IMR-90 (cell line): Measurements from ENCODE around the gene TSEN54. TPM values are rescaled to one million over a fixed set of nuclear protein-coding genes. Genes with fewer than 3 reads are reported as not detected.
A peak's percentile ranks its signal among the peaks of the same experiment; 100 is the strongest.

Experiments used
- ATAC-seq: fragments of 200-7000 bp; cut with Tn5 transposase; 2 replicates; pipeline ENCODE4 v1.9.1; 2020; ENCODE audit warnings: low read depth, mild to moderate bottlenecking, moderate library complexity
- BruUV-seq: library from RNA; stranded (reverse); fragments of 400-500 nt; replicated peaks from 2 replicates; lab custom pipeline; 2021; lab: Mats Ljungman, UMichigan
- CTCF ChIA-PET: fragments of 300-600 bp; formaldehyde crosslinking; extraction: SDS; loops from one replicate; lab custom pipeline; 2021; ENCODE audit warnings: antibody characterized with exemption; lab: Yijun Ruan, JAX
- POLR2A ChIA-PET: fragments of 300-600 bp; sonication (Branson Sonifier 250); formaldehyde crosslinking; loops from one replicate; lab custom pipeline; 2022; ENCODE audit warnings: antibody characterized with exemption; ENCODE audit not compliant: unreplicated experiment; lab: Charles Lee
- DNase-seq: peaks from one replicate; pipeline ENCODE4 v3.0.0; 2013
- H2AFZ ChIP-seq: replicated peaks from 2 replicates; pipeline ENCODE3; 2013; ENCODE audit warnings: low read length, mild to moderate bottlenecking; ENCODE audit not compliant: poor library complexity
- H2AK5ac ChIP-seq: 2 replicates; pipeline ENCODE4 v1.6.1; 2013; ENCODE audit warnings: low read depth, low read length, inconsistent platforms
- H2AK9ac ChIP-seq: replicated peaks from 2 replicates; pipeline ENCODE3; 2013; ENCODE audit warnings: mild to moderate bottlenecking, low read depth, low read length, moderate library complexity; ENCODE audit not compliant: poor library complexity
- H2BK120ac ChIP-seq: 2 replicates; pipeline ENCODE4 v1.6.1; 2013; ENCODE audit warnings: low read depth, low read length, inconsistent platforms
- H2BK15ac ChIP-seq: 3 replicates; pipeline ENCODE4 v1.6.1; 2013; ENCODE audit warnings: low read depth, low read length, inconsistent platforms
- H2BK20ac ChIP-seq: 2 replicates; pipeline ENCODE4 v1.6.1; 2013; ENCODE audit warnings: low read depth, mild to moderate bottlenecking, inconsistent platforms, low read length, moderate library complexity
- H2BK5ac ChIP-seq: 2 replicates; pipeline ENCODE4 v1.6.1; 2013; ENCODE audit warnings: mild to moderate bottlenecking, low read depth, low read length, inconsistent platforms; ENCODE audit not compliant: poor library complexity, severe bottlenecking
- H3K14ac ChIP-seq: replicated peaks from 2 replicates; pipeline ENCODE4 v1.6.1; 2013; ENCODE audit warnings: low read depth, low read length, inconsistent platforms
- H3K18ac ChIP-seq: 2 replicates; pipeline ENCODE4 v1.6.1; 2013; ENCODE audit warnings: low read depth, low read length, control low read depth
- H3K23ac ChIP-seq: 2 replicates; pipeline ENCODE4 v1.6.1; 2013; ENCODE audit warnings: low read depth, low read length, inconsistent platforms
- H3K27ac ChIP-seq: 2 replicates; pipeline ENCODE4 v1.5.1; 2013; ENCODE audit warnings: mild to moderate bottlenecking, control low read depth, low read length; ENCODE audit not compliant: insufficient read depth
- H3K27me3 ChIP-seq: 2 replicates; pipeline ENCODE4 v1.6.1; 2013; ENCODE audit warnings: low read length; ENCODE audit not compliant: control insufficient read depth, insufficient read depth
- H3K36me3 ChIP-seq: 2 replicates; pipeline ENCODE4 v1.6.1; 2013; ENCODE audit warnings: low read length, mixed read lengths; ENCODE audit not compliant: control insufficient read depth, insufficient read depth
- H3K4ac ChIP-seq: 2 replicates; pipeline ENCODE4 v1.6.1; 2013; ENCODE audit warnings: low read depth, low read length, inconsistent platforms
- H3K4me1 ChIP-seq: 2 replicates; pipeline ENCODE4 v1.6.1; 2013; ENCODE audit warnings: low read length, mixed read lengths; ENCODE audit not compliant: control insufficient read depth, insufficient read depth
- H3K4me2 ChIP-seq: 2 replicates; pipeline ENCODE4 v1.6.1; 2013; ENCODE audit warnings: low read depth, mild to moderate bottlenecking, control low read depth, low read length, moderate library complexity
- H3K4me3 ChIP-seq: 2 replicates; pipeline ENCODE4 v1.5.1; 2013; ENCODE audit warnings: low read depth, mild to moderate bottlenecking, control low read depth, low read length, moderate library complexity; ENCODE audit not compliant: insufficient read depth
- H3K56ac ChIP-seq: 2 replicates; pipeline ENCODE4 v1.6.1; 2013; ENCODE audit warnings: low read length, inconsistent platforms; ENCODE audit not compliant: insufficient read depth; ENCODE audit errors: extremely low read depth
- H3K79me1 ChIP-seq, 2 experiments: 2 replicates each; pipeline ENCODE4 v1.6.1; 2013; ENCODE audit warnings: low read length in 2 of 2, inconsistent platforms in 1 of 2, low read depth in 1 of 2
- H3K9ac ChIP-seq: 2 replicates; pipeline ENCODE4 v1.6.1; 2013; ENCODE audit warnings: low read depth, low read length, control low read depth
- H3K9me1 ChIP-seq: 2 replicates; pipeline ENCODE4 v1.6.1; 2013; ENCODE audit warnings: low read length, inconsistent platforms; ENCODE audit not compliant: insufficient read depth
- H3K9me3 ChIP-seq: 2 replicates; pipeline ENCODE4 v1.6.1; 2013; ENCODE audit warnings: low read length; ENCODE audit not compliant: control insufficient read depth, insufficient read depth
- H4K20me1 ChIP-seq: 2 replicates; pipeline ENCODE4 v1.6.1; 2013; ENCODE audit warnings: low read length, inconsistent platforms; ENCODE audit not compliant: insufficient read depth
- H4K5ac ChIP-seq: 2 replicates; pipeline ENCODE4 v1.6.1; 2013; ENCODE audit warnings: mild to moderate bottlenecking, low read depth, low read length, control low read depth
- H4K8ac ChIP-seq, 2 experiments: 2 replicates each; pipeline ENCODE4 v1.6.1; 2013; ENCODE audit warnings: low read depth in 2 of 2, low read length in 2 of 2, control low read depth in 1 of 2, inconsistent platforms in 1 of 2
- H4K91ac ChIP-seq: 2 replicates; pipeline ENCODE4 v1.6.1; 2013; ENCODE audit warnings: low read depth, low read length, inconsistent platforms; ENCODE audit not compliant: insufficient read depth
- BHLHE40 ChIP-seq: fragments of 150-350 bp; IDR thresholded peaks from 2 replicates; pipeline ENCODE4 v1.6.1; 2016; ENCODE audit warnings: mild to moderate bottlenecking, low read depth, low read length
- CEBPB ChIP-seq: IDR thresholded peaks from 2 replicates; pipeline ENCODE4 v1.6.1; 2012; ENCODE audit warnings: low read depth, low read length, improper control_type of control experiment
- CHD1 ChIP-seq: IDR thresholded peaks from 2 replicates; pipeline ENCODE4 v1.6.1; 2012; ENCODE audit warnings: low read depth, low read length, improper control_type of control experiment
- ELK1 ChIP-seq: fragments of 150-350 bp; IDR thresholded peaks from 2 replicates; pipeline ENCODE4 v1.6.1; 2016; ENCODE audit warnings: low read depth, mild to moderate bottlenecking, low read length, moderate library complexity, borderline replicate concordance
- FOS ChIP-seq: fragments of 150-350 bp; IDR thresholded peaks from 2 replicates; pipeline ENCODE4 v1.6.1; 2016; ENCODE audit warnings: low read depth, low read length
- MAFK ChIP-seq: IDR thresholded peaks from 2 replicates; pipeline ENCODE4 v1.6.1; 2012; ENCODE audit warnings: low read depth, low read length, improper control_type of control experiment
- MAZ ChIP-seq: IDR thresholded peaks from 2 replicates; pipeline ENCODE4 v1.6.1; 2012; ENCODE audit warnings: low read depth, mild to moderate bottlenecking, low read length, improper control_type of control experiment, moderate library complexity, borderline replicate concordance
- MXI1 ChIP-seq: IDR thresholded peaks from 2 replicates; pipeline ENCODE4 v1.6.1; 2012; ENCODE audit warnings: low read depth, mild to moderate bottlenecking, low read length, moderate library complexity, borderline replicate concordance
- NFE2L2 ChIP-seq: fragments of 150-350 bp; IDR thresholded peaks from 2 replicates; pipeline ENCODE4 v1.6.1; 2016; ENCODE audit warnings: low read depth, mild to moderate bottlenecking, low read length
- POLR2A ChIP-seq: IDR thresholded peaks from 2 replicates; pipeline ENCODE4 v1.6.1; 2012; ENCODE audit warnings: mild to moderate bottlenecking, low read depth, low read length
- RAD21 ChIP-seq: IDR thresholded peaks from 2 replicates; pipeline ENCODE4 v1.6.1; 2012; ENCODE audit warnings: low read length, improper control_type of control experiment
- RCOR1 ChIP-seq: IDR thresholded peaks from 2 replicates; pipeline ENCODE4 v1.6.1; 2012; ENCODE audit warnings: mild to moderate bottlenecking, low read length, improper control_type of control experiment; ENCODE audit not compliant: insufficient replicate concordance
- RFX5 ChIP-seq: IDR thresholded peaks from 2 replicates; pipeline ENCODE4 v1.8.0; 2012; ENCODE audit warnings: low read depth, mild to moderate bottlenecking, low read length, moderate library complexity
- SMC3 ChIP-seq: fragments of 150-350 bp; IDR thresholded peaks from 2 replicates; pipeline ENCODE4 v1.6.1; 2016; ENCODE audit warnings: low read depth, mild to moderate bottlenecking, antibody characterized with exemption, low read length, moderate library complexity
- USF2 ChIP-seq: fragments of 150-350 bp; IDR thresholded peaks from 2 replicates; pipeline ENCODE4 v1.6.1; 2017; ENCODE audit warnings: mild to moderate bottlenecking, antibody characterized with exemption, low read length, low read depth
- WGBS, 2 experiments: methylation state at CpG; one replicate each; pipeline versions ENCODE4 v1.1.5 to v1.1.7; 2013; ENCODE audit warnings: missing lambda C conversion rate in 2 of 2; ENCODE audit not compliant: insufficient read length in 1 of 2; ENCODE audit errors: extremely low coverage in 2 of 2; 5-methylcytosine and 5-hydroxymethylcytosine counted together
- dilution Hi-C: fragments of 300-500 bp; cut with HindIII; formaldehyde crosslinking; loops from one replicate; pipeline ENCODE4 v1.14.3; 2018; ENCODE audit warnings: low sequenced_read_pairs; ENCODE audit not compliant: unreplicated experiment
- in situ Hi-C: fragments of 300-500 bp; cut with MboI; formaldehyde crosslinking; loops from 3 replicates; pipeline ENCODE4 v1.14.3; 2019; ENCODE audit warnings: low sequenced_read_pairs, inconsistent platforms, mixed read lengths
- intact Hi-C: fragments of 100-400 bp; cut with micrococcal nuclease; formaldehyde crosslinking; loops from 2 replicates; pipeline ENCODE4 v1.10.0; 2022
- polyA plus RNA-seq, 3 experiments: library from polyadenylated mRNA; depleted of rRNA; stranded (reverse); fragments of >200 nt; gene quantifications; 2 replicates each; pipeline ENCODE4 v1.2.3, GENCODE V29; 2012; ENCODE audit warnings: low replicate concordance in 1 of 3
- total RNA-seq: library from RNA; depleted of rRNA; stranded (reverse); fragments of >200 nt; gene quantifications from 2 replicates; pipeline ENCODE4 v1.2.3, GENCODE V29; 2012

The TSEN54 gene
- total and polyA plus RNA-seq, 2 of the 4 experiments (the other 2 are of a cell fraction) = 7.2 to 14.9 TPM

GRCh38 chr17:75511610-75512575, 4.4 kb upstream of the TSEN54 start:
- Histone ChIP-seq H2BK20ac (no peak overlapping the region), H3K14ac (no peak overlapping the region), H3K9me1 (peaks cover 9% of the 10 kb centered on the region; the same call in 1 of the 2 replicates), H3K79me1 (peaks cover 30 to 69% of the 10 kb centered on the region in 2 experiments), H3K4me3 (no peak overlapping the region), H2AFZ (no peak overlapping the region), H4K5ac (no peak overlapping the region), H3K4me1 (peaks cover 11% of the 10 kb centered on the region), H2BK120ac (no peak overlapping the region), H3K4me2 (no peak overlapping the region), H4K20me1 (peaks cover 36% of the 10 kb centered on the region), H3K27ac (no peak overlapping the region), H3K27me3 (no peaks in the 10 kb centered on the region), H3K23ac (no peak overlapping the region), H2AK9ac (peak overlapping the region; percentile 44), H3K9me3 (no peaks in the 10 kb centered on the region), H4K8ac (no peak overlapping the region), H3K4ac (no peak overlapping the region), H3K9ac (no peak overlapping the region), H2BK15ac (no peak overlapping the region), H4K91ac (no peak overlapping the region), H2AK5ac (no peak overlapping the region), H3K36me3 (peaks cover 20% of the 10 kb centered on the region), H3K18ac (no peak overlapping the region), H2BK5ac (no peak overlapping the region), H3K56ac (no peak overlapping the region)
- no TSS peak for BruUV-seq
- ChIA-PET CTCF (no interaction called here), POLR2A (no interaction called here)
- WGBS, 2 experiments = 73% methylated on average over 5 of the region's 13 CpGs; no CpG with 5 or more reads in 1 of the 2 experiments
- in situ Hi-C loops (loop anchor here (5.0 kb wide), 1 partner anchor 85 kb away; no protein-coding TSS in a partner anchor), intact Hi-C loops (loop anchor here (10.0 kb wide), 1 partner anchor 237 kb away; the partner anchor contains the start of gene MIF4GD), dilution Hi-C loops (no loop called here)
- ATAC-seq = no peak
- DNase-seq = no peak
- TF ChIP-seq POLR2A (no peak), NFE2L2 (no peak), CHD1 (no peak), MAFK (no peak), BHLHE40 (no peak), RCOR1 (no peak), ELK1 (no peak), FOS (no peak), MXI1 (no peak), SMC3 (no peak), CEBPB (no peak), RFX5 (no peak), USF2 (no peak), RAD21 (no peak), MAZ (no peak)
